Upper lobe of left lung (tissue), 6 donors: ENCODE data around the gene CNOT9. TPM values are rescaled to one million over a fixed set of nuclear protein-coding genes. Genes with fewer than 3 reads are reported as not detected.

Experiments
- ATAC-seq, 2 donors: fragments of 200-7000 bp; cut with Tn5 transposase; one replicate each; pipeline ENCODE4 v1.9.1; 2022; ENCODE audit warnings: mild to moderate bottlenecking in 2 of 2, moderate library complexity in 2 of 2; ENCODE audit not compliant: low FRiP score in 2 of 2
- DNase-seq, 2 donors: peaks; one replicate each; pipeline ENCODE4 v3.0.0-alpha.2; 2019 to 2020
- H3K27ac ChIP-seq, 4 donors: fragments of 200-600 bp; sonication (generic); one replicate each; pipeline ENCODE4 v1.5.1; 2016 to 2019
- H3K27me3 ChIP-seq, 4 donors: fragments of 200-600 bp; sonication (generic); one replicate each; pipeline ENCODE4 v1.5.1; 2017 to 2019
- H3K36me3 ChIP-seq, 4 donors: fragments of 200-600 bp; sonication (generic); one replicate each; pipeline ENCODE4 v1.5.1; 2016 to 2019
- H3K4me1 ChIP-seq, 4 donors: fragments of 200-600 bp; sonication (generic); one replicate each; pipeline ENCODE4 v1.5.1; 2018 to 2019
- H3K4me3 ChIP-seq, 4 donors: fragments of 200-600 bp; sonication (generic); one replicate each; pipeline ENCODE4 v1.5.1; 2017 to 2019; ENCODE audit warnings: mild to moderate bottlenecking in 2 of 4, moderate library complexity in 1 of 4
- H3K9me3 ChIP-seq, 4 donors: fragments of 200-600 bp; sonication (generic); one replicate each; pipeline ENCODE4 v1.5.1; 2018 to 2019
- EP300 ChIP-seq, 4 donors: sonication (generic); formaldehyde crosslinking; IDR thresholded peaks; one replicate each; pipeline ENCODE4 v1.5.1; 2017; ENCODE audit warnings: antibody characterized with exemption in 4 of 4, control low read depth in 2 of 4
- POLR2A ChIP-seq, 4 donors: fragments of 450-650 bp; IDR thresholded peaks; one replicate each; pipeline ENCODE4 v1.5.1; 2016 to 2017; ENCODE audit warnings: antibody characterized with exemption in 4 of 4, mild to moderate bottlenecking in 2 of 4
- POLR2AphosphoS5 ChIP-seq, 2 donors: sonication (generic); formaldehyde crosslinking; IDR thresholded peaks; one replicate each; pipeline ENCODE4 v1.5.1; 2017; ENCODE audit warnings: antibody characterized with exemption in 2 of 2
- WGBS, 2 donors: methylation state at CpG; one replicate each; pipeline ENCODE4 v1.1.5; 2017 to 2018; 5-methylcytosine and 5-hydroxymethylcytosine counted together
- total RNA-seq, 6 donors: library from RNA; depleted of rRNA in 4 of 6; stranded (reverse); fragments of >200 nt in 4 of 6; gene quantifications; one replicate each; pipeline versions ENCODE4 v1.1.0 to v1.2.1, GENCODE V29; 2016 to 2021
- TF ChIP-seq, protein P1 (sequence below), 6 experiments: fragments of 450-650 bp in 4 of 6; fragments of 200-600 bp in 2 of 6; sonication (generic) in 2 of 6; IDR thresholded peaks; one replicate each; pipeline ENCODE4 v1.5.1; 2016 to 2019; ENCODE audit warnings: antibody characterized with exemption in 6 of 6
- donor health status: DM: no; HTN: no; CAD: no; lungs with moderate emphysema.
- donor health status: DM: no; HTN: yes; CAD: no; lungs with severe emphysema.

Gene CNOT9
- total RNA-seq, 6 donors from 2014 or later = 24.2 to 51.3 (median 35.9) TPM

DNA sequence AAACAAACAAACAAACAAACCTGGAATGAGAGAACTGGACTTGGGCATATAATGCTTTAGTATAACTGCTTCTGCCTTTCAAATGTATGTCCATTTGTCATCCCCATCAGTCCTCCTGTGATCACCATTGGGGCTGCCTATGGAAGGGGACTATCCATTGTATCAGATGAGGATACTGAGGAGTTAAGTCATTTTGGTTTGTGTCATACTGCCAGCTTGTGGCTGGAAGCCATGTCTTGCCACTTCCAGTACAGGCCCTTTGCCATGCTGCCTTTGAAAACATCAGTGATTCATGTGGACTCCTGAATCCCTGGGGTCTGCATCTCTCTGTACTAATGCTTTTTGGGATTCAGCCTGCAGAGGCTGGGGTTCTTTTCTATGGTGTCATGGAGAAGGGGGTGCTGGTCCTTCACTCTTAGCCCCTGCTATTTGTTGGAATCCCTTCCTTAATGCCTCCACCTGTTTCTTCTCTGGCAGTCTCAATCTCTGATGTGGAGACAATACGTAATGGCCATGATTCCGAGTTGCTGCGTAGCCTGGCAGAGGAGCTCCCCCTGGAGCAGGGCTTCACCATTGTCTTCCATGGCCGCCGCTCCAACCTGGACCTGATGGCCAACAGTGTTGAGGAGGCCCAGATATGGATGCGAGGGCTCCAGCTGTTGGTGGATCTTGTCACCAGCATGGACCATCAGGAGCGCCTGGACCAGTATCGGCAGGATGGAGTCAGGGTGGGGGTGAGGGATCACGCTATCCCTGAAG is 49.6 kb downstream of the CNOT9 start:
- 93 to 96% methylated on average over 9 of the region's 9 CpGs for WGBS, 2 donors
- no peak overlapping the region for H3K4me3 ChIP-seq
- no peaks in the 10 kb centered on the region for H3K9me3 ChIP-seq
- ATAC-seq (no peak), DNase-seq (no peak)
- no peaks in the 10 kb centered on the region for H3K27me3 ChIP-seq
- H3K27ac ChIP-seq = no peak overlapping the region
- H3K36me3 ChIP-seq = no peaks in the 10 kb centered on the region
- no peak for TF ChIP-seq EP300 (IDR thresholded peaks at IDR 0.05)
- TF ChIP-seq POLR2A (IDR thresholded peaks at IDR 0.05) = no peak
- TF ChIP-seq, protein P1, sequence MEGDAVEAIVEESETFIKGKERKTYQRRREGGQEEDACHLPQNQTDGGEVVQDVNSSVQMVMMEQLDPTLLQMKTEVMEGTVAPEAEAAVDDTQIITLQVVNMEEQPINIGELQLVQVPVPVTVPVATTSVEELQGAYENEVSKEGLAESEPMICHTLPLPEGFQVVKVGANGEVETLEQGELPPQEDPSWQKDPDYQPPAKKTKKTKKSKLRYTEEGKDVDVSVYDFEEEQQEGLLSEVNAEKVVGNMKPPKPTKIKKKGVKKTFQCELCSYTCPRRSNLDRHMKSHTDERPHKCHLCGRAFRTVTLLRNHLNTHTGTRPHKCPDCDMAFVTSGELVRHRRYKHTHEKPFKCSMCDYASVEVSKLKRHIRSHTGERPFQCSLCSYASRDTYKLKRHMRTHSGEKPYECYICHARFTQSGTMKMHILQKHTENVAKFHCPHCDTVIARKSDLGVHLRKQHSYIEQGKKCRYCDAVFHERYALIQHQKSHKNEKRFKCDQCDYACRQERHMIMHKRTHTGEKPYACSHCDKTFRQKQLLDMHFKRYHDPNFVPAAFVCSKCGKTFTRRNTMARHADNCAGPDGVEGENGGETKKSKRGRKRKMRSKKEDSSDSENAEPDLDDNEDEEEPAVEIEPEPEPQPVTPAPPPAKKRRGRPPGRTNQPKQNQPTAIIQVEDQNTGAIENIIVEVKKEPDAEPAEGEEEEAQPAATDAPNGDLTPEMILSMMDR (IDR thresholded peaks at IDR 0.05) = no peak
- TF ChIP-seq POLR2AphosphoS5 (IDR thresholded peaks at IDR 0.05) = no peak
- H3K4me1 ChIP-seq = peaks cover 0 to 6% (median 2%) of the 10 kb centered on the region in 4 donors

DNA sequence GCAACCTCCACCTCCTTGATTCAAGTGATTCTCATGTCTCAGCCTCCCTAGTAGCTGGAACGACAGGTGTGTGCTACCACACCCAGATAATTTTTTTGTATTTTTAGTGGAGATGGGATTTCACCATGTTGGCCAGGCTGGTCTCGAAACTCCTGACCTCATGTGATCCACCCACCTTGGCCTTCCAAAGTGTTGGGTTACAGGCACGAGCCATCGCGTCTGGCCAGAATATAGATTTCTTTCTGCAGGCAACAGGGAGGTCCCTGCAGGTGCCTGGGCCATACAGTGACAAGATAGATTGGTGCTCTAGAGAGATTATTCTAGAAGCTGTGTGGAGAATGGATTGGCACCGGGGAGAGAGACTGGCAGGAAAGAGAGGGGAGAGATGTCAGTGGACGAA is 52.4 kb downstream of the CNOT9 start:
- Histone ChIP-seq H3K4me3 (no peak overlapping the region), H3K9me3 (no peaks in the 10 kb centered on the region), H3K36me3 (no peaks in the 10 kb centered on the region), H3K4me1 (peaks cover 0 to 6% (median 2%) of the 10 kb centered on the region in 4 donors), H3K27ac (no peak overlapping the region), H3K27me3 (no peaks in the 10 kb centered on the region)
- DNase-seq (no peak), ATAC-seq (no peak)
- no peak for TF ChIP-seq EP300 (IDR thresholded peaks at IDR 0.05)
- no peak for TF ChIP-seq POLR2A (IDR thresholded peaks at IDR 0.05)
- TF ChIP-seq POLR2AphosphoS5 (IDR thresholded peaks at IDR 0.05) = no peak
- TF ChIP-seq, protein P1 (IDR thresholded peaks at IDR 0.05) = no peak
- 75 to 81% methylated on average over 7 of the region's 7 CpGs for WGBS, 2 donors

DNA sequence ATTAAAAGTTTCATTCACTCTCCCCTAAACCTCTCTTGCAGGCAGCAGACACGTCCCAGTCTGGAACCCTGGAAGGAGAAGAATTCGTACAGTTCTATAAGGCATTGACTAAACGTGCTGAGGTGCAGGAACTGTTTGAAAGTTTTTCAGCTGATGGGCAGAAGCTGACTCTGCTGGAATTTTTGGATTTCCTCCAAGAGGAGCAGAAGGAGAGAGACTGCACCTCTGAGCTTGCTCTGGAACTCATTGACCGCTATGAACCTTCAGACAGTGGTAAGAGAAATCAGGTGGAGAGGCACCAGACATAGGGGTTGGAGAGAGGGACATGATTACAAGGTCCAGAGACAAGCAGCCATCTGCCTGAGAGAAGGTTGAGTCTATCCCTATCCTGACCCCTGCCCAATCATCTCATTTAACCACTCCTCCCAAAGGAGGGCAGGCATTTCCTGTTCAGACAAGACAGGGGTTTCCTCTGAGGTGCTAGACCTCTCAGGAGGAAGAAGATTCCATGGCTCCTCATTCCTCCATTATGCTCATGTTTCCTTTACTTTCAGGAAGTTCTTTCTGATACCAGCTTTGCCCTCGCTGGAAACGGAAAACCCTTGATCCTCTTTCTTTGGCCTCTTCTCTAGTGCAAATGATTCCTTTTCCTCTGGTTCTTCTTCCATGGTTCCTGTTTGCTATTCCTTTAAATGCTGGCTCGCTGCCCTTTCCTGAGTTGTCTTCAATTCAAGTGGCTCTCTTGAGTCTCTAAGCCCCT is 54.1 kb downstream of the CNOT9 start:
- Histone ChIP-seq H3K9me3 (no peaks in the 10 kb centered on the region), H3K4me1 (peaks cover 0 to 6% (median 2%) of the 10 kb centered on the region in 4 donors), H3K27ac (no peak overlapping the region), H3K4me3 (no peak overlapping the region), H3K27me3 (no peaks in the 10 kb centered on the region), H3K36me3 (no peaks in the 10 kb centered on the region)
- 51 to 52% methylated on average over 7 of the region's 7 CpGs for WGBS, 2 donors
- ATAC-seq (peak in 1 of 2 donors; percentile 28), DNase-seq (no peak)
- TF ChIP-seq, protein P1 (IDR thresholded peaks at IDR 0.05) = no peak
- TF ChIP-seq POLR2A (IDR thresholded peaks at IDR 0.05) = no peak
- no peak for TF ChIP-seq EP300 (IDR thresholded peaks at IDR 0.05)
- no peak for TF ChIP-seq POLR2AphosphoS5 (IDR thresholded peaks at IDR 0.05)

DNA sequence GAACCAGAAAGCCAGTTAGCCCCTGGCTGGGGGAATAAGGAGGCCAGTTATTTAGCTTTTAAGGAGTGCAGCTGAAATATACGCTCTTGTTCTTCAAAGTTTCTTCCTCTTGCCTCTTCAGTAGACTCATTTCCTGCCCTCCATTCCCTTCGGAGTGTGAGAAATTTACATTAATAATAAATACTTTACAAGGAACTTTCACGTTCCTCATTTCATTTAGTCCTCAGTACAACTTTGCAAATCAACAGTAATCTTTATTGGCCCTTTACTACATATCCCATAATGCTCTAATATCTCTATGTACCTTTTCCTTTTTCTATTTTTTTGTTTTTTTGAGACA is 54.7 kb downstream of the CNOT9 start:
- ATAC-seq = no peak
- 35 to 36% methylated on average over 3 of the region's 3 CpGs for WGBS, 2 donors
- TF ChIP-seq, protein P1 (IDR thresholded peaks at IDR 0.05) = no peak
- TF ChIP-seq POLR2AphosphoS5 (IDR thresholded peaks at IDR 0.05) (no peak), POLR2A (IDR thresholded peaks at IDR 0.05) (no peak), EP300 (IDR thresholded peaks at IDR 0.05) (no peak)
- Histone ChIP-seq H3K4me3 (no peak overlapping the region), H3K36me3 (no peaks in the 10 kb centered on the region), H3K9me3 (no peaks in the 10 kb centered on the region), H3K27ac (no peak overlapping the region), H3K27me3 (no peaks in the 10 kb centered on the region), H3K4me1 (peaks cover 0 to 6% (median 2%) of the 10 kb centered on the region in 4 donors)
- DNase-seq = no peak
